Subcutaneous abdominal adipose tissue (tissue), 5 donors: ENCODE results near the gene PEX14.

Source experiments
- H3K27ac ChIP-seq: one replicate; pipeline ENCODE4 v1.7.0; 2013; ENCODE audit warnings: low read depth, mild to moderate bottlenecking, inconsistent platforms, low read length, moderate library complexity
- H3K27me3 ChIP-seq, 5 donors: one replicate each; pipeline ENCODE4 v1.7.0; 2013; ENCODE audit warnings: low read length in 5 of 5, inconsistent platforms in 1 of 5; ENCODE audit not compliant: control insufficient read depth in 5 of 5, insufficient read depth in 4 of 5
- H3K36me3 ChIP-seq, 5 donors: one replicate each; pipeline ENCODE4 v1.7.0; 2013; ENCODE audit warnings: low read length in 5 of 5; ENCODE audit not compliant: control insufficient read depth in 5 of 5, insufficient read depth in 5 of 5
- H3K4me1 ChIP-seq, 5 donors: one replicate each; pipeline ENCODE4 v1.7.0; 2013; ENCODE audit warnings: low read length in 5 of 5, mild to moderate bottlenecking in 3 of 5, moderate library complexity in 1 of 5; ENCODE audit not compliant: control insufficient read depth in 5 of 5, insufficient read depth in 5 of 5
- H3K4me3 ChIP-seq, 5 donors: one replicate each; pipeline ENCODE4 v1.7.0; 2013; ENCODE audit warnings: low read length in 5 of 5, low read depth in 1 of 5
- H3K9ac ChIP-seq, 5 donors: one replicate each; pipeline ENCODE4 v1.7.0; 2013; ENCODE audit warnings: low read length in 5 of 5, mild to moderate bottlenecking in 4 of 5, moderate library complexity in 3 of 5
- H3K9me3 ChIP-seq, 5 donors: one replicate each; pipeline ENCODE4 v1.7.0; 2013; ENCODE audit warnings: low read length in 5 of 5; ENCODE audit not compliant: control insufficient read depth in 5 of 5
- donor health status: healthy.
- donor health status: healthy.
- donor health status: healthy.
- donor health status: healthy.
- donor health status: healthy.

The PEX14 gene

GRCh38 chr1:10640843-10641553 lies 166.2 kb downstream of the PEX14 start:
- Histone ChIP-seq H3K27me3 (peaks cover 7 to 29% (median 23%) of the 10 kb centered on the region in 5 donors), H3K36me3 (peaks cover 0 to 27% (median 14%) of the 10 kb centered on the region in 5 donors), H3K4me3 (no peak overlapping the region), H3K9ac (no peak overlapping the region), H3K9me3 (peaks cover 0 to 4% (median 0%) of the 10 kb centered on the region in 5 donors), H3K27ac (no peak overlapping the region), H3K4me1 (peaks cover 0 to 19% (median 4%) of the 10 kb centered on the region in 5 donors)

GRCh38 chr1:10641976-10642375 lies 167.2 kb downstream of the PEX14 start:
- Histone ChIP-seq H3K9me3 (peaks cover 0 to 4% (median 0%) of the 10 kb centered on the region in 5 donors), H3K27me3 (peaks cover 7 to 29% (median 23%) of the 10 kb centered on the region in 5 donors), H3K36me3 (peaks cover 0 to 27% (median 15%) of the 10 kb centered on the region in 5 donors), H3K4me3 (no peak overlapping the region), H3K27ac (no peak overlapping the region), H3K9ac (no peak overlapping the region), H3K4me1 (peaks cover 0 to 17% (median 4%) of the 10 kb centered on the region in 5 donors)

GRCh38 chr1:10642403-10643080 lies 167.8 kb downstream of the PEX14 start:
- Histone ChIP-seq H3K4me3 (no peak overlapping the region), H3K9me3 (peaks cover 0 to 4% (median 0%) of the 10 kb centered on the region in 5 donors), H3K36me3 (peaks cover 0 to 30% (median 15%) of the 10 kb centered on the region in 5 donors), H3K27me3 (peaks cover 7 to 29% (median 19%) of the 10 kb centered on the region in 5 donors), H3K9ac (no peak overlapping the region), H3K27ac (no peak overlapping the region), H3K4me1 (peaks cover 0 to 17% (median 4%) of the 10 kb centered on the region in 5 donors)

GRCh38 chr1:10643607-10644306 lies 169.0 kb downstream of the PEX14 start:
- H3K36me3 ChIP-seq, result peaks cover 0 to 32% (median 15%) of the 10 kb centered on the region in 5 donors
- peaks cover 0 to 12% (median 4%) of the 10 kb centered on the region in 5 donors for H3K4me1 ChIP-seq
- H3K4me3 ChIP-seq, result no peak overlapping the region
- H3K9me3 ChIP-seq, result peaks cover 0 to 4% (median 0%) of the 10 kb centered on the region in 5 donors
- no peak overlapping the region for H3K27ac ChIP-seq
- H3K27me3 ChIP-seq, result peaks cover 3 to 20% (median 12%) of the 10 kb centered on the region in 5 donors
- H3K9ac ChIP-seq, result no peak overlapping the region

- peaks cover 0 to 2% (median 0%) of the 10 kb centered on the region in 5 donors for H3K9me3 ChIP-seq
- H3K4me1 ChIP-seq, result peaks cover 0 to 11% (median 1%) of the 10 kb centered on the region in 5 donors
- H3K27me3 ChIP-seq, result peaks cover 1 to 17% (median 13%) of the 10 kb centered on the region in 5 donors
- no peak overlapping the region for H3K27ac ChIP-seq
- no peak overlapping the region for H3K9ac ChIP-seq
- peaks cover 0 to 29% (median 12%) of the 10 kb centered on the region in 5 donors for H3K36me3 ChIP-seq
- no peak overlapping the region for H3K4me3 ChIP-seq
Measured at GRCh38 chr1:10644307-10645128, 169.8 kb downstream of the PEX14 start.

GRCh38 chr1:10646347-10646861 lies 171.7 kb downstream of the PEX14 start:
- H3K9me3 ChIP-seq, result no peaks in the 10 kb centered on the region
- no peak overlapping the region for H3K9ac ChIP-seq
- no peak overlapping the region for H3K27ac ChIP-seq
- H3K36me3 ChIP-seq, result peaks cover 0 to 27% (median 10%) of the 10 kb centered on the region in 5 donors
- H3K27me3 ChIP-seq, result peaks cover 0 to 7% (median 5%) of the 10 kb centered on the region in 5 donors
- H3K4me1 ChIP-seq, result peaks cover 0 to 2% (median 2%) of the 10 kb centered on the region in 5 donors
- H3K4me3 ChIP-seq, result no peak overlapping the region

GRCh38 chr1:10647414-10648170 lies 172.8 kb downstream of the PEX14 start:
- peaks cover 0 to 5% (median 3%) of the 10 kb centered on the region in 5 donors for H3K27me3 ChIP-seq
- peaks cover 0 to 23% (median 9%) of the 10 kb centered on the region in 5 donors for H3K36me3 ChIP-seq
- H3K9me3 ChIP-seq, result no peaks in the 10 kb centered on the region
- H3K9ac ChIP-seq, result no peak overlapping the region
- no peak overlapping the region for H3K27ac ChIP-seq
- H3K4me3 ChIP-seq, result no peak overlapping the region
- peaks cover 0 to 4% (median 3%) of the 10 kb centered on the region in 5 donors for H3K4me1 ChIP-seq

GRCh38 chr1:10648689-10649516 lies 174.2 kb downstream of the PEX14 start:
- Histone ChIP-seq H3K9ac (no peak overlapping the region), H3K9me3 (no peaks in the 10 kb centered on the region), H3K27me3 (peaks cover 0 to 5% (median 0%) of the 10 kb centered on the region in 5 donors), H3K4me3 (no peak overlapping the region), H3K36me3 (peaks cover 0 to 29% (median 10%) of the 10 kb centered on the region in 5 donors), H3K27ac (no peak overlapping the region), H3K4me1 (peaks cover 0 to 4% (median 3%) of the 10 kb centered on the region in 5 donors)
